ENCODE results near the gene ASB14.

The ASB14 gene

DNA sequence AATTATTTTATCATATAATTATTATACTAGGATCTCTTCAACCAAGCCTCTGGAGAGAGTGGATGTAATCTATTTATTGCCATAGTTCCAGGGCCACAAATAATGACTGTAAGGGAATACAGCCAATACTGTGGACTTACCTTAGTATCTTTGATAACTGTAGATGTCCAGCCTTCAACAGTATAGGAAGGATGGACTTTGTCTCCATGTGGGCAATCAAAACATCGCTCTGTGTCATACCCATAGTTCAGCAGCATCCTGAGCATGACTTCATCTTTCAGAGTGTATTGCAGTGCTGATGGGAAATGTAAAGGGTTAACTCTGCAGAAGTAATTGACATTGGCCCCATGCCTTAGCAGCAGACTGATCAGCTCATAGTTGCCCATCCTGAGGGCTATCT, 14.2 kb downstream of the ASB14 start:
- H3K27ac ChIP-seq, result no peak overlapping the region
- TF ChIP-seq, protein P1, sequence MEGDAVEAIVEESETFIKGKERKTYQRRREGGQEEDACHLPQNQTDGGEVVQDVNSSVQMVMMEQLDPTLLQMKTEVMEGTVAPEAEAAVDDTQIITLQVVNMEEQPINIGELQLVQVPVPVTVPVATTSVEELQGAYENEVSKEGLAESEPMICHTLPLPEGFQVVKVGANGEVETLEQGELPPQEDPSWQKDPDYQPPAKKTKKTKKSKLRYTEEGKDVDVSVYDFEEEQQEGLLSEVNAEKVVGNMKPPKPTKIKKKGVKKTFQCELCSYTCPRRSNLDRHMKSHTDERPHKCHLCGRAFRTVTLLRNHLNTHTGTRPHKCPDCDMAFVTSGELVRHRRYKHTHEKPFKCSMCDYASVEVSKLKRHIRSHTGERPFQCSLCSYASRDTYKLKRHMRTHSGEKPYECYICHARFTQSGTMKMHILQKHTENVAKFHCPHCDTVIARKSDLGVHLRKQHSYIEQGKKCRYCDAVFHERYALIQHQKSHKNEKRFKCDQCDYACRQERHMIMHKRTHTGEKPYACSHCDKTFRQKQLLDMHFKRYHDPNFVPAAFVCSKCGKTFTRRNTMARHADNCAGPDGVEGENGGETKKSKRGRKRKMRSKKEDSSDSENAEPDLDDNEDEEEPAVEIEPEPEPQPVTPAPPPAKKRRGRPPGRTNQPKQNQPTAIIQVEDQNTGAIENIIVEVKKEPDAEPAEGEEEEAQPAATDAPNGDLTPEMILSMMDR (IDR thresholded peaks at IDR 0.05), result no peak
- no peak for DNase-seq (ENCODE audit: low spot score)
- H3K4me3 ChIP-seq, result no peak overlapping the region

DNA sequence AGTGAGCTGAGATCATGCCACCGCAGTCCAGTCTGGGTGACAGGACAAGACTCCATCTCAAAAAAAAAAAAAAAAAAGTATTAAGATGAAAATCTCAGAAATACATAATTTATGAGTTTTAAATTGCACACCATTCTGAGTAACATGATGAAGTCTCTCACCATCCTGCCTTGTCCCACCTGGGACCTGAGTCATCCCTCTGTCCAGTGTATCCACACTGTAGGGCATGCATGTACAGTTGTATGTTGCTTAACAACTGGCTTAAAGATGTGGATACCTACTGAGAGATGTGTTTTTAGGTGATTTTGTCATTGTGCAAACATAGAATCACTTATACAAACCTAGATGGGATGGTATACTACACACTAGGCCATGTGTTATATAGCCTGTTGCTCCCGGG, 17.1 kb downstream of the ASB14 start:
- TF ChIP-seq, protein P1 (IDR thresholded peaks at IDR 0.05), result no peak
- Histone ChIP-seq H3K27ac (no peak overlapping the region), H3K4me3 (no peak overlapping the region)
- DNase-seq (ENCODE audit: low spot score), result no peak

DNA sequence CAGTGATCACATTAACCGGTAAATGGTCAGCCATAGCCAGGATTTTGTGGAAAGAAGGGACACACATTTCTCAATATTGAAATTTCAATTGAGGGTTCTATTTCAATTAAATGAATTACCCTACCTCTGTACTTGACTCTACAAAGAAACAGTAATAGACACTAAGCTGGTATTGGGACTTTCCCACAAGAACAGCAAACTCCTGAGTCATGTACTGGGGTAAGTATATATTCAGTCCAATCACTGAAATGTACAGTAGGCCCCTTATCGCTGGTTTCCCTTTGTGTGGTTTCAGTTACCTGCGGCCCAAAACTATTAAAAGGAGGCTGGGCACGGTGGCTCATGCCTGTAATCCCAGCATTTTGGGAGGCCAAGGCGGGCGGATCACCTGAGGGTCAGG, 17.6 kb downstream of the ASB14 start:
- no peak for DNase-seq (ENCODE audit: low spot score)
- H3K4me3 ChIP-seq, result no peak overlapping the region
- TF ChIP-seq, protein P1 (IDR thresholded peaks at IDR 0.05), result no peak
- H3K27ac ChIP-seq, result no peak overlapping the region

DNA sequence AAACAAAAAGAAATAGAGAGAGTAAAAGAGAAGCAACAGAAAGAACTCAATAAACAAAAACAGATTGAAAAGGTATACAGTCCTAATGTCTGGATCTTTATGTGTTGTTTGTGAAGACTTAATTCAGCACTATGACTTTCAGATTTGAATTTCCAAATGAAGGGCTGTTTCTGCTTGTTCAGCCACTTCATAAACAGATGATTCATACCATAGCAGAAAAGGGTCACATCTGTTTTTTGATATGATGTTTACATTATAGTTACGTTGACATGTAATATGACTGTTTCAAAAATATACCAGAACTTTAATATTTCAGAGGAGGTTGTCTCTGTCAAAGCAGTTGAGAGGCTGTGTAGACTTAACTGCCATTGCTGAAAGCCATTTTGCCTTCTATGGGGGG, 24.1 kb downstream of the ASB14 start:
- TF ChIP-seq, protein P1 (IDR thresholded peaks at IDR 0.05), result no peak
- no peak overlapping the region for H3K27ac ChIP-seq
- no peak overlapping the region for H3K4me3 ChIP-seq
- no peak for DNase-seq (ENCODE audit: low spot score)

DNA sequence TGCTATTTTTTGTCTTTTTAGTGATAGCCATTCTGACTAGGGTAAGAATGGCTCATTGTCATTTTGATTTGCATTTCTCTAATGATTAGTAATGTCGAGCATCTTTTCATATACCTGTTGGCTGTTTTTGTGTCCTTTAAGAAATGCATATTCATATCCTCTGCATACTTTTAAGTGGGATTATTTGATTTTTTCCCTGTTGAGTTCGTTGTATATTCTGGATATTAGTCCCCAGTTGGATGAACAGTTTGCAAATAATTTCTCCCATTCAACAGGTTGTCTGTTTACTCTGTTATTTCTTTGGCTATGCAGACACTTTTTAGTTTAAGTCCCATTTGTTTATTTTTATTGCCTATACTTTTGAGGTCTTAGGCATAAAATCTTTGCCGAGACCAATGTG, 30.6 kb downstream of the ASB14 start:
- Histone ChIP-seq H3K27ac (no peak overlapping the region), H3K4me3 (no peak overlapping the region)
- TF ChIP-seq, protein P1 (IDR thresholded peaks at IDR 0.05), result no peak
- no peak for DNase-seq (ENCODE audit: low spot score)

DNA sequence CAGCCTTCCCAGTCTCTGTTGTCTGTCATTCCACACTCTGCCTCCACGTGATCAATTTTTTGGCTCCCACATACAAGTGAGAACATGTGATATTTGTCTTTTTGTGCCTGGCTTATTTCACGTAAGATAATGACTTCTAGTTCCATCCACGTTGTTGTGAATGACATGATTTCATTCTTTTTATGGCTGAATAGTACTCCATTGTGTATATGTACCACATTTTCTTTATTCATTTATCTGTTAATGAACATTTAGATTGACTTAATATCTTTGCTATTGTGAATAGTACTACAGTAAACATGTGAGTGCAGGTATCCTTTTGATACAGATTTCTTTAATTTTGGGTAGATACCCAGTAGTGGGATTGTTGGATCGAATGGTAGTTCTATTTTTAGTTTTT, 31.4 kb downstream of the ASB14 start:
- TF ChIP-seq, protein P1 (IDR thresholded peaks at IDR 0.05), result no peak
- no peak for DNase-seq (ENCODE audit: low spot score)
- no peak overlapping the region for H3K4me3 ChIP-seq
- H3K27ac ChIP-seq, result no peak overlapping the region

DNA sequence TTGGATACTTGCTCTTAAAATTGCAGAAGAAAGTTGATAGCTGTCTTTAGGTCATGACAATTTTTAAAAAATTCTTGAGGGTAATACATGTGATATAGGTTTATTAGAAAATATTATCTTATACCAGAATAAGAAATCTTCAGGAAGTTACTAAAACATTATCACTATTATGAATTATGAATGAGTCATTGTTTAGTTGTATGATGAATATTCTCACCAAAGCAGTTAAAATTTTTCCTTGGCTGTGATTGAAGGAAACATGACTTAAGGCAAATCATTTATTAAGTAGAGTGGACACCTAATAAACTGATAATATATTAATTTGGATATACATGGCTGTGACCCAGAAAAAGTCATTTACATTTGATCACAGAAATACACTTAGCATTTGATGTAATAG, 34.8 kb downstream of the ASB14 start:
- no peak overlapping the region for H3K4me3 ChIP-seq
- DNase-seq (ENCODE audit: low spot score), result no peak
- TF ChIP-seq, protein P1 (IDR thresholded peaks at IDR 0.05), result no peak
- H3K27ac ChIP-seq, result no peak overlapping the region

All from coronary artery (tissue), 2 donors.